Right lobe of liver (tissue), 4 donors: ENCODE results near the gene RCAN1.

Experiments
- CTCF ChIP-seq, 4 donors: fragments of 200-600 bp in 3 of 4; fragments of 450-650 bp in 1 of 4; IDR thresholded peaks; one replicate each; pipeline versions ENCODE4 v1.5.1 to v1.8.0; 2016 to 2022; ENCODE audit warnings: antibody characterized with exemption in 4 of 4, mild to moderate bottlenecking in 2 of 4
- POLR2A ChIP-seq: fragments of 450-650 bp; IDR thresholded peaks from one replicate; pipeline ENCODE4 v1.6.1; 2017; ENCODE audit warnings: antibody characterized with exemption, mild to moderate bottlenecking
- donor health status: DM: no; HTN: no; CAD: no.
- donor health status: DM: no; HTN: no; CAD: no.
- donor health status: DM: no; HTN: yes; CAD: no.

- TF ChIP-seq CTCF (IDR thresholded peaks at IDR 0.05) (peak in 1 of 4 donors; percentile 2), POLR2A (no peak)
These were observed 94.0 kb downstream of the RCAN1 start for GRCh38 chr21:34520764-34521508.
